PC-3 (cell line): ENCODE measurements around the gene NCCRP1. TPM values are rescaled to one million over a fixed set of nuclear protein-coding genes. Genes with fewer than 3 reads are reported as not detected.

Experiments used
- ATAC-seq: fragments of 200-7000 bp; cut with Tn5 transposase; 2 replicates; pipeline ENCODE4 v1.9.1; 2020; ENCODE audit warnings: mild to moderate bottlenecking, moderate library complexity
- BruUV-seq: library from RNA; stranded (reverse); fragments of 400-500 nt; replicated peaks from 2 replicates; lab custom pipeline; 2021; lab: Mats Ljungman, UMichigan
- CTCF ChIA-PET: fragments of 300-600 bp; sonication (Branson Sonifier 250); formaldehyde crosslinking; loops from one replicate; lab custom pipeline; 2022; ENCODE audit warnings: antibody characterized with exemption; lab: Charles Lee
- POLR2A ChIA-PET: fragments of 300-600 bp; sonication (Branson Sonifier 250); formaldehyde crosslinking; loops from one replicate; lab custom pipeline; 2022; ENCODE audit warnings: antibody characterized with exemption; ENCODE audit not compliant: unreplicated experiment; lab: Charles Lee
- DNase-seq: peaks from one replicate; pipeline ENCODE4 v3.0.0-alpha.2; 2015
- H2AFZ ChIP-seq: fragments of 300-600 bp; sonication (generic); 2 replicates; pipeline ENCODE4 v1.6.0; 2016; ENCODE audit warnings: antibody characterized with exemption, low read length
- H3F3A ChIP-seq: fragments of 300-600 bp; sonication (generic); one replicate; pipeline ENCODE4 v1.6.0; 2017; ENCODE audit warnings: antibody characterized with exemption, low read length, control low read depth, mild to moderate bottlenecking; ENCODE audit not compliant: unreplicated experiment
- H3K27ac ChIP-seq: fragments of 300-600 bp; sonication (generic); 2 replicates; pipeline ENCODE4 v1.5.1; 2016; ENCODE audit warnings: mild to moderate bottlenecking, low read length
- H3K27me3 ChIP-seq: fragments of 300-600 bp; sonication (generic); 2 replicates; pipeline ENCODE4 v1.6.1; 2016; ENCODE audit warnings: low read length, mixed read lengths
- H3K36me3 ChIP-seq: fragments of 300-600 bp; sonication (generic); 2 replicates; pipeline ENCODE4 v1.6.1; 2016; ENCODE audit warnings: low read depth, mixed run types, low read length, mixed read lengths
- H3K4me1 ChIP-seq: fragments of 300-600 bp; sonication (generic); 2 replicates; pipeline ENCODE4 v1.5.1; 2016; ENCODE audit warnings: low read length; ENCODE audit not compliant: insufficient read depth
- H3K4me2 ChIP-seq: fragments of 300-600 bp; sonication (generic); 2 replicates; pipeline ENCODE4 v1.6.0; 2016; ENCODE audit warnings: low read length
- H3K4me3 ChIP-seq: fragments of 300-600 bp; sonication (generic); 2 replicates; pipeline ENCODE4 v1.5.1; 2016; ENCODE audit warnings: mild to moderate bottlenecking, low read length, mixed read lengths
- H3K79me2 ChIP-seq: fragments of 300-600 bp; sonication (generic); 2 replicates; pipeline ENCODE4 v1.6.1; 2017; ENCODE audit warnings: low read length, mixed read lengths
- H3K9ac ChIP-seq: fragments of 300-600 bp; sonication (generic); 2 replicates; pipeline ENCODE4 v1.6.0; 2016; ENCODE audit warnings: mild to moderate bottlenecking, low read length
- H3K9me2 ChIP-seq: fragments of 300-600 bp; sonication (generic); replicated peaks from 2 replicates; pipeline ENCODE4 v1.6.1; 2016; ENCODE audit warnings: mixed run types, low read length, mixed read lengths
- H3K9me3 ChIP-seq: fragments of 300-600 bp; sonication (generic); 2 replicates; pipeline ENCODE4 v1.6.1; 2016; ENCODE audit warnings: low read length, mixed read lengths
- H4K20me1 ChIP-seq: fragments of 300-600 bp; sonication (generic); 2 replicates; pipeline ENCODE4 v1.6.1; 2016; ENCODE audit warnings: low read length, mixed read lengths
- CTCF ChIP-seq: fragments of 300-600 bp; sonication (generic); conservative IDR thresholded peaks from 2 replicates; pipeline ENCODE4 v1.5.1; 2017; ENCODE audit warnings: antibody characterized with exemption, low read depth, mild to moderate bottlenecking, low read length
- EZH2 ChIP-seq: fragments of 300-600 bp; sonication (generic); IDR thresholded peaks from one replicate; pipeline ENCODE4 v1.6.1; 2017; ENCODE audit warnings: antibody characterized with exemption, mild to moderate bottlenecking, low read length; ENCODE audit not compliant: unreplicated experiment
- EZH2phosphoT487 ChIP-seq: fragments of 300-600 bp; sonication (generic); IDR thresholded peaks from 2 replicates; pipeline ENCODE4 v1.6.1; 2018; ENCODE audit warnings: mild to moderate bottlenecking, antibody characterized with exemption, low read length, borderline replicate concordance
- intact Hi-C: fragments of 100-400 bp; cut with micrococcal nuclease; formaldehyde crosslinking; loops from 2 replicates; pipeline ENCODE4 v1.9.0; 2023
- total RNA-seq: library from RNA; depleted of rRNA; stranded (reverse); fragments of >200 nt; gene quantifications from 2 replicates; pipeline ENCODE4 v1.2.3, GENCODE V29; 2014

NCCRP1 gene
- total RNA-seq, 1 experiment from 2014 or later, result 2.2 TPM

GRCh38 chr19:39203372-39204341 lies 6.9 kb downstream of the NCCRP1 start, which contains the start of gene SYCN:
Gene SYCN, minus strand, starts transcription at chr19:39204263. Its CDS starts 9 bp downstream, at chr19:39204254.
- no peaks in the 10 kb centered on the region for H3K4me1 ChIP-seq
- no peaks in the 10 kb centered on the region for H3K79me2 ChIP-seq
- ATAC-seq (no peak), DNase-seq (no peak)
- no TSS peak for BruUV-seq
- intact Hi-C loops, result no loop called here
- no peaks in the 10 kb centered on the region for H3K36me3 ChIP-seq
- no peaks in the 10 kb centered on the region for H3K9me2 ChIP-seq
- TF ChIP-seq CTCF (no peak), EZH2 (no peak), EZH2phosphoT487 (no peak)
- H4K20me1 ChIP-seq, result no peaks in the 10 kb centered on the region
- H3F3A ChIP-seq, result no peaks in the 10 kb centered on the region
- no peaks in the 10 kb centered on the region for H3K27me3 ChIP-seq
- no peaks in the 10 kb centered on the region for H3K9me3 ChIP-seq
- H3K4me3 ChIP-seq, result no peak within 1 kb of the TSS
- H3K9ac ChIP-seq, result no peak within 1 kb of the TSS
- no peak within 1 kb of the TSS for H3K4me2 ChIP-seq
- ChIA-PET POLR2A (no interaction called here), CTCF (no interaction called here)
- H2AFZ ChIP-seq, result no peak within 1 kb of the TSS
- H3K27ac ChIP-seq, result no peak within 1 kb of the TSS

GRCh38 chr19:39205449-39205764 lies 8.6 kb downstream of the NCCRP1 start:
- Histone ChIP-seq H3K4me2 (no peak overlapping the region), H3K9me3 (no peaks in the 10 kb centered on the region)

More at GRCh38 chr19:39205449-39205764, 8.6 kb downstream of the NCCRP1 start:
- DNase-seq, result no peak
- H4K20me1 ChIP-seq, result no peaks in the 10 kb centered on the region
- no peak for ATAC-seq
- no peaks in the 10 kb centered on the region for H3K9me2 ChIP-seq
- no peaks in the 10 kb centered on the region for H3F3A ChIP-seq
- H3K9ac ChIP-seq, result no peak overlapping the region
- no peak overlapping the region for H3K4me3 ChIP-seq
- H3K27me3 ChIP-seq, result no peaks in the 10 kb centered on the region
- ChIA-PET CTCF (no interaction called here), POLR2A (no interaction called here)
- H3K79me2 ChIP-seq, result no peaks in the 10 kb centered on the region
- H3K4me1 ChIP-seq, result no peaks in the 10 kb centered on the region
- H3K36me3 ChIP-seq, result no peaks in the 10 kb centered on the region
- H3K27ac ChIP-seq, result no peak overlapping the region
- no peak overlapping the region for H2AFZ ChIP-seq
- intact Hi-C loops, result no loop called here
- BruUV-seq, result no TSS peak
- no peak for TF ChIP-seq EZH2
- TF ChIP-seq EZH2phosphoT487, result no peak
- no peak for TF ChIP-seq CTCF
